ENCODE measurements around the gene DNAAF9.

Gene DNAAF9

DNA sequence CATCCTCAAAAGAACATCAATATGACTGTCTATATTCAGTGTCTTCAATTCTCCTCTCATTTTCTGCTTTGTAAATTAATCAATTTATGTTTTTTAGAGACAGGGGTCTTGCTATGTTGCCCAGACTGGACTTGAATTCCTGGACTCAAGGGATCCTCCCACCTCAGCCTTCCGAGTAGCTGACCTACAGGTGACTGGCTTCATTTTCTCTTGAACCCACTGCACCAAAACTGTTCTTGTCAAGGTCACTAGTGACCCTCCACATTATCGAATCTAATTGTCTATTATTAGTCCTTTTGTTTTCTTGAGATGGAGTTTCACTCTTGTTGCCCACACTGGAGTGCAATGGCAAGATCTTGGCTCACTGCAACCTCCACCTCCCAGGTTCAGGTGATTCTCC is 3.7 kb downstream of the DNAAF9 start:
- H3K27ac ChIP-seq: no peak overlapping the region
- no peak for TF ChIP-seq CTCF (IDR thresholded peaks at IDR 0.05)
- TF ChIP-seq ZFX (IDR thresholded peaks at IDR 0.05; ENCODE audit: borderline replicate concordance): no peak

- H3K27ac ChIP-seq: no peak overlapping the region
- TF ChIP-seq CTCF (IDR thresholded peaks at IDR 0.05): no peak
- TF ChIP-seq ZFX (IDR thresholded peaks at IDR 0.05; ENCODE audit: borderline replicate concordance): no peak
These were observed 5.0 kb downstream of the DNAAF9 start for GRCh38 chr20:3402453-3402852.

GRCh38 chr20:3400260-3401155 is 7.0 kb downstream of the DNAAF9 start:
- no peak for TF ChIP-seq CTCF (IDR thresholded peaks at IDR 0.05)
- TF ChIP-seq ZFX (IDR thresholded peaks at IDR 0.05; ENCODE audit: borderline replicate concordance): no peak
- H3K27ac ChIP-seq: no peak overlapping the region

DNA sequence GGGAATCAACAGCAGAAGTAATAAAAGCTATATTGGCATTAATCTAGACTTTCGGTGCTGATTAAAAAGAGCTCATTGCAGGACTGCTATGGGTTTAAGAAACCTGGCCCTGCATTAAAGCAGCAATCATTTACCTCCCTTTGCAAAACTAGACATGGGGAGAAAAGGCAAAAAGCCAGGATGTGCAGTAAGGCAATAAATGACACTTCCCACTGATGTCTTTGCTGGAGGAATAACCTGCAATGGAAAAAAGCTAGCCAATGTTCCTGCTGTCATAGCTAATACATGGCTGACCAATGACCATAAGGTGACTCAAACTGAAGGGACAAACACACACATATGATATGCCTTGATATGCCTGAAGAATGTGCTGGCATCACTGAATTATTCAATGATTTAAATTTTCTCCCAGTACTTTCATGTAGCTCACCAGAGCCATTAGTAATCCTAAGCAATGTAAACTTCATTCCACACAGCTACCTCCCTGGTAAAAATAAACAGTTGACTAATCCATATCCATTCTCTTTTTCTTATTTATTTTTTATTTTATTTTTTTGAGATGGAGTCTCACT is 8.7 kb downstream of the DNAAF9 start:
- no peak for TF ChIP-seq CTCF (IDR thresholded peaks at IDR 0.05)
- TF ChIP-seq ZFX (IDR thresholded peaks at IDR 0.05; ENCODE audit: borderline replicate concordance): no peak
- no peak overlapping the region for H3K27ac ChIP-seq

GRCh38 chr20:3396492-3396891 is 11.0 kb downstream of the DNAAF9 start:
- no peak overlapping the region for H3K27ac ChIP-seq

GRCh38 chr20:3392756-3393155 is 14.7 kb downstream of the DNAAF9 start:
- H3K27ac ChIP-seq: no peak overlapping the region
- TF ChIP-seq CTCF (IDR thresholded peaks at IDR 0.05): no peak
- no peak for TF ChIP-seq ZFX (IDR thresholded peaks at IDR 0.05; ENCODE audit: borderline replicate concordance)

More at GRCh38 chr20:3396492-3396891, 11.0 kb downstream of the DNAAF9 start:
- TF ChIP-seq CTCF (IDR thresholded peaks at IDR 0.05): no peak
- no peak for TF ChIP-seq ZFX (IDR thresholded peaks at IDR 0.05; ENCODE audit: borderline replicate concordance)
